Urinary bladder (tissue), 4 donors: ENCODE results near the gene TMEM86B. TPM values are rescaled to one million over a fixed set of nuclear protein-coding genes. Genes with fewer than 3 reads are reported as not detected.

ENCODE experiments used
- DNase-seq: peaks from one replicate; pipeline ENCODE4 v3.0.0-alpha.2; 2015; ENCODE audit errors: extremely low spot score
- H3K27ac ChIP-seq: one replicate; pipeline ENCODE4 v1.5.1; 2013; ENCODE audit warnings: low read depth, mild to moderate bottlenecking, moderate library complexity
- H3K36me3 ChIP-seq: one replicate; pipeline ENCODE4 v1.6.1; 2013; ENCODE audit warnings: mild to moderate bottlenecking, moderate library complexity; ENCODE audit not compliant: insufficient read depth
- H3K4me1 ChIP-seq: one replicate; pipeline ENCODE4 v1.6.1; 2013; ENCODE audit warnings: mild to moderate bottlenecking, moderate library complexity; ENCODE audit not compliant: insufficient read depth
- H3K4me3 ChIP-seq: one replicate; pipeline ENCODE4 v1.5.1; 2013; ENCODE audit warnings: low read depth, low read length
- WGBS: extraction: QIAGEN DNeasy Blood & Tissue Kit; methylation state at CpG from one replicate; pipeline ENCODE4 v1.1.7; 2013; 5-methylcytosine and 5-hydroxymethylcytosine counted together
- polyA plus RNA-seq: library from polyadenylated mRNA; stranded (reverse); fragments of 200-250 nt; gene quantifications from one replicate; pipeline ENCODE4 v1.2.3, GENCODE V29; 2013
- small RNA-seq: library from RNA; depleted of rRNA; stranded (forward); fragments of <200 nt; gene quantifications from one replicate; pipeline ENCODE3, GENCODE V24; 2014
- total RNA-seq: library from RNA; depleted of rRNA; stranded (reverse); fragments of >200 nt; gene quantifications from one replicate; pipeline ENCODE4 v1.2.3, GENCODE V29; 2014
- donor health status: healthy with polysubstance abuse.
- donor health status: healthy.

TMEM86B gene
- total and polyA plus RNA-seq, 2 donors = 0.79 to 4.5 TPM

GRCh38 chr19:55178781-55179599 lies 49.6 kb downstream of the TMEM86B start:
- no peaks in the 10 kb centered on the region for H3K4me1 ChIP-seq
- H3K27ac ChIP-seq = no peak overlapping the region
- no peaks in the 10 kb centered on the region for H3K36me3 ChIP-seq
- DNase-seq = peak; percentile 31
- no peak overlapping the region for H3K4me3 ChIP-seq
- 3% methylated on average over 61 of the region's 61 CpGs for WGBS

Small RNA genes within 50 kb of the gene (small RNA-seq; reads per million reads assigned to genes)
- gene MIR6802 (0.09 reads per million), gene MIR6803 (0.18 reads per million), gene MIR6804 (not detected)

Other genes starting within 250 kb of the TMEM86B start
- gene GP6, start 190.5 kb downstream of the TMEM86B start, total RNA-seq = not detected
- 0.16 TPM for gene GP6, start 190.5 kb downstream of the TMEM86B start, polyA plus RNA-seq
- gene RDH13, start 165.6 kb downstream of the TMEM86B start, total RNA-seq = 15.0 TPM
- 12.4 TPM for gene RDH13, start 165.6 kb downstream of the TMEM86B start, polyA plus RNA-seq
- gene EPS8L1, start 152.9 kb downstream of the TMEM86B start, total RNA-seq = 3.0 TPM
- 8.1 TPM for gene EPS8L1, start 152.9 kb downstream of the TMEM86B start, polyA plus RNA-seq
- 24.8 TPM for gene PPP1R12C, start 111.1 kb downstream of the TMEM86B start, total RNA-seq
- gene PPP1R12C, start 111.1 kb downstream of the TMEM86B start, polyA plus RNA-seq = 219 TPM
- 47.2 TPM for gene TNNT1, start 79.6 kb downstream of the TMEM86B start, total RNA-seq
- gene TNNT1, start 79.6 kb downstream of the TMEM86B start, polyA plus RNA-seq = not detected
- gene TNNI3, start 71.0 kb downstream of the TMEM86B start, total RNA-seq = not detected
- not detected for gene TNNI3, start 71.0 kb downstream of the TMEM86B start, polyA plus RNA-seq
- 0.37 TPM for gene DNAAF3, start 62.1 kb downstream of the TMEM86B start, total RNA-seq
- 0.62 TPM for gene DNAAF3, start 62.1 kb downstream of the TMEM86B start, polyA plus RNA-seq
- 0.74 TPM for gene SYT5, start 48.5 kb downstream of the TMEM86B start, total RNA-seq
- 0.77 TPM for gene SYT5, start 48.5 kb downstream of the TMEM86B start, polyA plus RNA-seq
- 3.6 TPM for gene PTPRH, start 19.3 kb downstream of the TMEM86B start, total RNA-seq
- 1.6 TPM for gene PTPRH, start 19.3 kb downstream of the TMEM86B start, polyA plus RNA-seq
- gene PPP6R1, start 30.3 kb upstream of the TMEM86B start, total RNA-seq = 14.5 TPM
- 43.1 TPM for gene PPP6R1, start 30.3 kb upstream of the TMEM86B start, polyA plus RNA-seq
- 6.5 TPM for gene HSPBP1, start 51.3 kb upstream of the TMEM86B start, total RNA-seq
- gene HSPBP1, start 51.3 kb upstream of the TMEM86B start, polyA plus RNA-seq = 56.3 TPM
- 9.7 TPM for gene BRSK1, start 55.2 kb upstream of the TMEM86B start, total RNA-seq
- 8.8 TPM for gene BRSK1, start 55.2 kb upstream of the TMEM86B start, polyA plus RNA-seq
- 0.48 TPM for gene TMEM150B, start 96.6 kb upstream of the TMEM86B start, total RNA-seq
- gene TMEM150B, start 96.6 kb upstream of the TMEM86B start, polyA plus RNA-seq = 1.7 TPM
- gene KMT5C, start 111.1 kb upstream of the TMEM86B start, total RNA-seq = 9.3 TPM
- gene KMT5C, start 111.1 kb upstream of the TMEM86B start, polyA plus RNA-seq = 10.2 TPM
- not detected for gene COX6B2, start 126.0 kb upstream of the TMEM86B start, total RNA-seq
- 0.39 TPM for gene COX6B2, start 126.0 kb upstream of the TMEM86B start, polyA plus RNA-seq
- gene GARIN5B, start 134.5 kb upstream of the TMEM86B start, total RNA-seq = not detected
- gene GARIN5B, start 134.5 kb upstream of the TMEM86B start, polyA plus RNA-seq = not detected
- gene IL11, start 141.7 kb upstream of the TMEM86B start, total RNA-seq = 0.42 TPM
- gene IL11, start 141.7 kb upstream of the TMEM86B start, polyA plus RNA-seq = 0.53 TPM
- gene TMEM190, start 148.1 kb upstream of the TMEM86B start, total RNA-seq = not detected
- gene TMEM190, start 148.1 kb upstream of the TMEM86B start, polyA plus RNA-seq = not detected
- not detected for gene TMEM238, start 155.5 kb upstream of the TMEM86B start, total RNA-seq
- 0.43 TPM for gene TMEM238, start 155.5 kb upstream of the TMEM86B start, polyA plus RNA-seq
- gene RPL28, start 157.2 kb upstream of the TMEM86B start, total RNA-seq = 141 TPM
- 1,449 TPM for gene RPL28, start 157.2 kb upstream of the TMEM86B start, polyA plus RNA-seq
- gene UBE2S, start 179.0 kb upstream of the TMEM86B start, total RNA-seq = 29.9 TPM
- gene UBE2S, start 179.0 kb upstream of the TMEM86B start, polyA plus RNA-seq = 17.5 TPM
- 0.16 TPM for gene SHISA7, start 214.5 kb upstream of the TMEM86B start, total RNA-seq
- 0.05 TPM for gene SHISA7, start 214.5 kb upstream of the TMEM86B start, polyA plus RNA-seq
- gene ISOC2, start 232.9 kb upstream of the TMEM86B start, total RNA-seq = 35.1 TPM
- gene ISOC2, start 232.9 kb upstream of the TMEM86B start, polyA plus RNA-seq = 94.1 TPM
- not detected for gene C19orf85, start 236.0 kb upstream of the TMEM86B start, total RNA-seq
- gene C19orf85, start 236.0 kb upstream of the TMEM86B start, polyA plus RNA-seq = 0.51 TPM
- gene ZNF628, start 247.9 kb upstream of the TMEM86B start, total RNA-seq = 0.79 TPM
- 11.9 TPM for gene ZNF628, start 247.9 kb upstream of the TMEM86B start, polyA plus RNA-seq